Brain microvascular endothelial cell (primary cell): ENCODE results near the gene PTGDR.

ENCODE experiments used
- DNase-seq: peaks from one replicate; pipeline ENCODE4 v3.0.0-alpha.2; 2020
- H3K27ac ChIP-seq: fragments of 250-450 bp; sonication (Bioruptor Pico); 2 replicates; pipeline ENCODE4 v1.5.1; 2020; ENCODE audit warnings: mild to moderate bottlenecking, moderate library complexity
- H3K27me3 ChIP-seq: fragments of 250-450 bp; sonication (Bioruptor Pico); replicated peaks from 2 replicates; pipeline ENCODE4 v1.5.1; 2020; ENCODE audit warnings: mild to moderate bottlenecking
- H3K36me3 ChIP-seq: fragments of 250-450 bp; sonication (Bioruptor Pico); replicated peaks from 2 replicates; pipeline ENCODE4 v1.5.1; 2020; ENCODE audit warnings: mild to moderate bottlenecking
- H3K4me3 ChIP-seq: 2 replicates; pipeline ENCODE4 v1.5.1; 2011; ENCODE audit warnings: low read depth, mild to moderate bottlenecking, control low read depth, low read length, moderate library complexity
- in situ Hi-C: cut with HindIII; loops from 2 replicates; pipeline ENCODE4 v1.10.0; 2017; ENCODE audit warnings: low sequenced_read_pairs, low pct_ligation_motif_present
- TF ChIP-seq, protein P1 (sequence below): IDR thresholded peaks from 2 replicates; pipeline ENCODE4 v1.5.1; 2011; ENCODE audit warnings: low read depth, mild to moderate bottlenecking, moderate library complexity, low read length, control low read depth, inconsistent platforms; ENCODE audit errors: missing control alignments

The PTGDR gene

DNA sequence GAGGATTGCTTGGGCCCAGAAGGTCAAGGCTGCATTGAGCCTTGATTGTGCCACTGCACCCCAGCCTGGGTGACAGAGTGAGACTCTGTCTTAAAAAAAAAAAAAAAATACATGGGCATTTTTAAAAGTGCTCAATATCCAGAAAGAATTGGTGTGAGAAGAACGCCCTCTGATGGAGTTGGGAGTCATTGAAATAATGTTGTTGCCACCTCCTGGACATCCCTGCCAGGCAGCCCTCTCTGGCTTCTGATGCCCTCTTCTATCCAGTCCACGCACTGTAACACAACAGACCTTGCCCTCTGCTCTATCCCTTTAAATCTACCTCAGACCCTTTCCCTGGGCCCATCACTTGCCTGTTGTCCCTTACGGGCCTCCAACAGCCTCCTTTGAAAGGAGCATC, 4.9 kb downstream of the PTGDR start:
- no peaks in the 10 kb centered on the region for H3K27me3 ChIP-seq
- DNase-seq: peak; percentile 56
- H3K36me3 ChIP-seq: no peaks in the 10 kb centered on the region
- in situ Hi-C loops: no loop called here
- H3K27ac ChIP-seq: no peak overlapping the region
- TF ChIP-seq, protein P1, sequence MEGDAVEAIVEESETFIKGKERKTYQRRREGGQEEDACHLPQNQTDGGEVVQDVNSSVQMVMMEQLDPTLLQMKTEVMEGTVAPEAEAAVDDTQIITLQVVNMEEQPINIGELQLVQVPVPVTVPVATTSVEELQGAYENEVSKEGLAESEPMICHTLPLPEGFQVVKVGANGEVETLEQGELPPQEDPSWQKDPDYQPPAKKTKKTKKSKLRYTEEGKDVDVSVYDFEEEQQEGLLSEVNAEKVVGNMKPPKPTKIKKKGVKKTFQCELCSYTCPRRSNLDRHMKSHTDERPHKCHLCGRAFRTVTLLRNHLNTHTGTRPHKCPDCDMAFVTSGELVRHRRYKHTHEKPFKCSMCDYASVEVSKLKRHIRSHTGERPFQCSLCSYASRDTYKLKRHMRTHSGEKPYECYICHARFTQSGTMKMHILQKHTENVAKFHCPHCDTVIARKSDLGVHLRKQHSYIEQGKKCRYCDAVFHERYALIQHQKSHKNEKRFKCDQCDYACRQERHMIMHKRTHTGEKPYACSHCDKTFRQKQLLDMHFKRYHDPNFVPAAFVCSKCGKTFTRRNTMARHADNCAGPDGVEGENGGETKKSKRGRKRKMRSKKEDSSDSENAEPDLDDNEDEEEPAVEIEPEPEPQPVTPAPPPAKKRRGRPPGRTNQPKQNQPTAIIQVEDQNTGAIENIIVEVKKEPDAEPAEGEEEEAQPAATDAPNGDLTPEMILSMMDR: peak; percentile 68
- H3K4me3 ChIP-seq: no peak overlapping the region

DNA sequence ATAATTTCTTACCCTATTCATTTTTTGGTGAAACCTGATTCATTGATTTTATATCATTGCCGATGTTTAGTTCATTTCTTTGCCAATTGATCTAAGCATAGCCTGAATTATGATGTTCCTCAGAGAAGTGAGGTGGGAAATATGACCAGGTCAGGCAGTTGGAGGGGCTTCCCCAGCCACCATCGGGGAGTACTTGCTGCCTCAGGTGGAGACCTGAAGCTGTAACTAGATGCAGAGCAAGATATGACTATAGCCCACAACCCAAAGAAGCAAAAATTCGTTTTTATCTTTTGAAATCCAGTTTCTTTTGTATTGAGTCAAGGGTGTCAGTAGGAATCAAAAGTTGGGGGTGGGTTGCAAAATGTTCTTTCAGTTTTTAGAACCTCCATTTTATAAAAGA, 7.9 kb downstream of the PTGDR start:
- no peaks in the 10 kb centered on the region for H3K36me3 ChIP-seq
- no peak for DNase-seq
- in situ Hi-C loops: no loop called here
- H3K27ac ChIP-seq: no peak overlapping the region
- no peaks in the 10 kb centered on the region for H3K27me3 ChIP-seq
- TF ChIP-seq, protein P1: no peak
- H3K4me3 ChIP-seq: no peak overlapping the region

GRCh38 chr14:52277552-52277951, 10.1 kb downstream of the PTGDR start:
- Histone ChIP-seq H3K4me3 (no peak overlapping the region), H3K27me3 (no peaks in the 10 kb centered on the region), H3K36me3 (no peaks in the 10 kb centered on the region), H3K27ac (no peak overlapping the region)
- DNase-seq: no peak
- in situ Hi-C loops: no loop called here
- TF ChIP-seq, protein P1: no peak

- in situ Hi-C loops: no loop called here
- Histone ChIP-seq H3K4me3 (no peak overlapping the region), H3K27ac (no peak overlapping the region), H3K36me3 (no peaks in the 10 kb centered on the region), H3K27me3 (no peaks in the 10 kb centered on the region)
- TF ChIP-seq, protein P1: no peak
- DNase-seq: peak; percentile 62
Observed at GRCh38 chr14:52279408-52279807, 11.9 kb downstream of the PTGDR start.

DNA sequence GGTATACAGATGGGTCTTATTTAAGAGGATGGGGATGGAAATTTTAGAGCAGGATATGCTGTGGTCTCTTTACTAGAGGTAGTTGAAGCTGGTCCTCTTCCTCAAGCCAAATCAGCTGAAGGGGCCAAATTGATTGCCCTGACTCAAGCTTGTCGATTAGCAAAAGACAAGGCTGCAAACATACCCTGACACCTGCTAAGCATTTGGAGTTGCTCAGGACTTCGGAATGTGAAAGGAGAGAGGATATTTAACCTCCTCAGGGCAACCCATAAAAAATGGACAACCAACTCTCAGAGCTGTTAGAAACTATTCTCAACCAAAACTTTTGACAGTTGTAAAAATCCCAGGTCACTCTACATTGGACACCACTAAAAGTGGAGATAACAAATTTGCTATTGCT, 15.6 kb downstream of the PTGDR start:
- Histone ChIP-seq H3K27me3 (no peaks in the 10 kb centered on the region), H3K4me3 (no peak overlapping the region), H3K36me3 (no peaks in the 10 kb centered on the region), H3K27ac (no peak overlapping the region)
- TF ChIP-seq, protein P1: no peak
- in situ Hi-C loops: no loop called here
- DNase-seq: no peak
